22Rv1 (cell line): ENCODE data around the gene MAP3K8.

Source experiments
- CTCF ChIP-seq: fragments of 450-650 bp; IDR thresholded peaks from 2 replicates; pipeline ENCODE4 v1.5.1; 2017; ENCODE audit warnings: mild to moderate bottlenecking
- ZFX ChIP-seq: fragments of 450-650 bp; IDR thresholded peaks from 2 replicates; pipeline ENCODE4 v1.6.1; 2017; ENCODE audit warnings: antibody characterized with exemption, borderline replicate concordance

DNA sequence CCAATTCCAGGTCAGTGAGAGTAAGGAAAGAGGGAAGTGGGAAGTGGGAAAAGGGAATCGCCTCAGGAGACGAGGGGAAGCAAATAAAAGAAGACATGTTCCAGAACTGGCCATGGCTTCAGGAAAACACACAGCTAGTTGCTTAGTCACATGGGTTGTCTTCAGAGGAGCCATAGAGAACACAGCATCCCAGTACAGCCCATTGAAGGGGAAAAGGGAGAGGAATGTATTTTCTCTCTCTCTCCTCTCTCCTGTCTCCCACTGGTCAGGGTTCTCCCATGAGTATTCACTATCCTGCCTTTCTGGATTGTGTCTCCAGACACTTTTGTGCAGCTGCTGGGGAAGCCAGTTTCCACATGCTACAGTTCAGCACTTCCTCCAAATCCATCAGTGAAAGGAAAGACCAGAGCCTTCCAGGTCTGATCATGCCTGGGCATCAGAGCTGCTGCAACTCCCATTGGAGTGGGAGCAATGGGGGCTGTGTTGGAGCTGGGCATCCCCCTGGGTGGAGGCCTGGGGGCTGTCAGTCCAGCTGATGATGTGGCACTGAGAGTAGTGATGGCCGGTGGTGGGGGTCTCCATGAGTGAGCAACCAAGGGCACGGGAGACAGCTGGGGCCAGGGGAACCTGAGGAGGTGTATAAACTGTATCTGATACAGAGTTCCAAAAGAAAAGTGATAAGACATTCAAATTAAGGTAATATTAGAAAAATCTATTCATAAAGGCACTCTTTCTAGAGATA is 38.6 kb downstream of the MAP3K8 start:
- no peak for TF ChIP-seq CTCF
- no peak for TF ChIP-seq ZFX
